Stimulated activated memory B cell treated with anti-CD40 and anti-IgM and Interleukin-4, amounts not matched to agents 10 μg/mL and 1 μg/mL and 100 μg/mL, for 72 hours (primary cell): ENCODE data around the gene TBCD.

Experiments used
- ATAC-seq: fragments of 150-1000 bp; cut with Tn5 transposase; 2 replicates; pipeline ENCODE4 v1.10.0; 2021
- H3K27ac Mint-ChIP-seq: one replicate; pipeline ENCODE4 v1.8.0; 2022; ENCODE audit warnings: mild to moderate bottlenecking, mixed read lengths
- H3K27me3 Mint-ChIP-seq: one replicate; pipeline ENCODE4 v1.8.0; 2022; ENCODE audit warnings: mixed read lengths
- H3K36me3 Mint-ChIP-seq: one replicate; pipeline ENCODE4 v1.8.0; 2022; ENCODE audit warnings: mixed read lengths
- H3K4me1 Mint-ChIP-seq: one replicate; pipeline ENCODE4 v1.8.0; 2022; ENCODE audit warnings: mixed read lengths
- H3K4me3 Mint-ChIP-seq: one replicate; pipeline ENCODE4 v1.8.0; 2022; ENCODE audit warnings: mild to moderate bottlenecking, moderate library complexity, mixed read lengths
- H3K9me3 Mint-ChIP-seq: one replicate; pipeline ENCODE4 v1.8.0; 2022; ENCODE audit warnings: mixed read lengths

Gene TBCD

GRCh38 chr17:82832881-82833475 is 81.1 kb downstream of the TBCD start:
- Mint-ChIP-seq H3K4me1 (peaks cover 9% of the 10 kb centered on the region), H3K27me3 (no peaks in the 10 kb centered on the region), H3K27ac (no peak overlapping the region), H3K9me3 (no peaks in the 10 kb centered on the region), H3K36me3 (peaks cover 39% of the 10 kb centered on the region), H3K4me3 (no peak overlapping the region)
- ATAC-seq: no peak

GRCh38 chr17:82835122-82835521 is 83.3 kb downstream of the TBCD start:
- no peaks in the 10 kb centered on the region for H3K9me3 Mint-ChIP-seq
- H3K27ac Mint-ChIP-seq: no peak overlapping the region

DNA sequence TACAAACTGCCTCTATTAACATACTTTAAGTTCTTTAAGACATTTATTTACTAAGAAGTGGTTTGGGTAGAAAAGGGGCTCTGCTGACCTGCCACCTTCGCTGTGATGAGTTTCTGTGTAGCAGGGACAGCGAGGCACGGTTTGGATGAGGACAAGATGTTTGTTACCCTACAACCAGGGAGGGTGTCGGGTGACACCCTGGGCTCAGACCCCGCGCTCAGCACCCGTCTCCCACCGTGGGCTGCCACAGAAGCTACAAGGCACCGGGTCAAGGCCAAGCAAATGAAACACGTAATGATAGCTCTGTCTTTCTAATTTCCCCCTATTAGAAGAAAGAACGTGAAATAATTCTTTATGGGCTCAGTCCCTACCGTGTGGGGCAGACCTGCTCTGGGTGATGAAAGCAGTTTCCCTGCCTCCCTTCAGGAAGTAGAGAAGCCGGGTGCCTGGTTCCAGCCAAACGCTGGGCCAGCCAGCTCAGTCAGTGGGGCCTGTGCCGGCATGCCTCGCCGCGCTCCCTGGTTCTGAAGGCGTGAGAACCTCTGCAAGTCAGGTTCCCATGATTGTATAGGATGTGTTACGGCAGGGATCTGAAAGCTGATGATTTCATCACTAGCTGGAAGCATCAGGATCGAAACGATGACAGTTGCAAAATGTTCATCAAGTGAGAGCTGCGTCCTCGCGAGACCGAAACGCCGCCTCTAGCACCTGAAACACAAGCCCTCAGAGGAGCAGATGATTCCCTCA is 84.1 kb downstream of the TBCD start:
- Mint-ChIP-seq H3K27ac (no peak overlapping the region), H3K9me3 (no peaks in the 10 kb centered on the region)

More at GRCh38 chr17:82835122-82835521, 83.3 kb downstream of the TBCD start:
- H3K4me1 Mint-ChIP-seq: no peaks in the 10 kb centered on the region
- no peaks in the 10 kb centered on the region for H3K27me3 Mint-ChIP-seq
- ATAC-seq: no peak
- no peak overlapping the region for H3K4me3 Mint-ChIP-seq
- H3K36me3 Mint-ChIP-seq: peaks cover 25% of the 10 kb centered on the region

DNA sequence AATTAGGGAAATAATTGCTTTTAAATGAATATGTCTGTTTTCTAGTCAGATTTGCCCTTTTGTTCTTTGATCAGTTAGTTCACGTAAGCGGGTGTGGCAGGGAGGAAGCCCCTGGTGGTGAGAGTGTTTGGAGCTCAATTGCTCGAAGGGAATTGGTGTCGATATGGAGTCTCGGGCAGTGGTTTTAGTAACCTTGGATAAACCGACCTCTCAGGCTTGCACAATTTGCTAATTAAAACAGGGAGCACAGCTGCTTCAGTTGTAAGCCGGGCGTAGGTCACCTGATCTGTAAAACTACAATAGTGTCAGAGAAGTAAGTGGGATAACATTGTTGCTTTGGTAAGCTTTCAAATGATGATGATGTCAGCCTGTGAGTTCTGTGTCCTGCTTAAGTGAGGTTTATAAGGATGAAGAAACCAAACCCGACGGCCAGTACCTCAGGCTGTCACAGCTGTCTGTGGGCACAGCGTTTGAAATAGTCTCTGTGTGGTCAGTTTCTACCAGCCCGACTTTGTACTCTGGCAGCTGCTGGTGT is 85.0 kb downstream of the TBCD start:
- H3K4me1 Mint-ChIP-seq: no peaks in the 10 kb centered on the region
- no peaks in the 10 kb centered on the region for H3K9me3 Mint-ChIP-seq
- no peaks in the 10 kb centered on the region for H3K27me3 Mint-ChIP-seq
- no peak overlapping the region for H3K4me3 Mint-ChIP-seq
- no peak overlapping the region for H3K27ac Mint-ChIP-seq
- ATAC-seq: no peak
- H3K36me3 Mint-ChIP-seq: peaks cover 15% of the 10 kb centered on the region

More for the DNA sequence above, 84.1 kb downstream of the TBCD start:
- no peak overlapping the region for H3K4me3 Mint-ChIP-seq
- H3K4me1 Mint-ChIP-seq: no peaks in the 10 kb centered on the region
- H3K36me3 Mint-ChIP-seq: peaks cover 24% of the 10 kb centered on the region
- H3K27me3 Mint-ChIP-seq: no peaks in the 10 kb centered on the region
- ATAC-seq: no peak

DNA sequence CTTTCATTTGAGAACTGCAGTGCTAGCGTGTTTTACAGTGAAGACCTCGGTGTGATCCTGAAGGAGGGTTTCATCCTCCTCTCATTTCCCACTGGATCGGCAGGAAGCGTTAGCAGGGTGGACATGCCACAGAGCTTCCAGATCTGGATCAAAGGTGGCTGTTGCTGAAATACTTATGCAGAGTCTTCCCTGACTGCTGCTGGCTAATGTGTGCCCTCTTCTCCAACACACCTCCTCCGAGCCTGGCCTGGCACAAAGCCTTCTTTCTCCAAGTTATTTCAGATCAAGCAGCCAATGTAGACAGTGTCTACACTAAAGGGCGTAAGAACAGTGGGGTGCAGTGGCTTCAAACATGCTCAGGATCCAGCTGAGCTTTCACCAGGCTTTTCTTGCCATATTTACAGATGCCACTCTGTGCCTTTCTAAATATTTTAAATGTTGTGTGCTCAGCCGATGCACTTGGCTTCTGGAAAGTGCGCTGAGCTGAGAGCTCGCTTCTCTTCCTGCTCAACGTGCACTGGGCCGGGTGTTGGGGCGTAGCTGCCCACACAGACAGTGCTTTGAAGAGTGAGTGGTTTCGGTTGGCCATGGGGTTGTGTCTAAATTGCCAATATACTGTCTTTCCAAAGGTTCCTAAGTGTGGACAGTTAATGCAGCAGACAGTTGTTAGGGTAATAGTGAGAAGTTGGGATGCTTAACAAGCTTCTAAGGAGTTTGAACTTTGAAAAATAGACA is 85.9 kb downstream of the TBCD start:
- peak overlapping the region; percentile 1 for H3K27ac Mint-ChIP-seq
- H3K4me1 Mint-ChIP-seq: no peaks in the 10 kb centered on the region
- peaks cover 13% of the 10 kb centered on the region for H3K36me3 Mint-ChIP-seq
- no peak overlapping the region for H3K4me3 Mint-ChIP-seq
- no peak for ATAC-seq
- H3K9me3 Mint-ChIP-seq: no peaks in the 10 kb centered on the region
- no peaks in the 10 kb centered on the region for H3K27me3 Mint-ChIP-seq

DNA sequence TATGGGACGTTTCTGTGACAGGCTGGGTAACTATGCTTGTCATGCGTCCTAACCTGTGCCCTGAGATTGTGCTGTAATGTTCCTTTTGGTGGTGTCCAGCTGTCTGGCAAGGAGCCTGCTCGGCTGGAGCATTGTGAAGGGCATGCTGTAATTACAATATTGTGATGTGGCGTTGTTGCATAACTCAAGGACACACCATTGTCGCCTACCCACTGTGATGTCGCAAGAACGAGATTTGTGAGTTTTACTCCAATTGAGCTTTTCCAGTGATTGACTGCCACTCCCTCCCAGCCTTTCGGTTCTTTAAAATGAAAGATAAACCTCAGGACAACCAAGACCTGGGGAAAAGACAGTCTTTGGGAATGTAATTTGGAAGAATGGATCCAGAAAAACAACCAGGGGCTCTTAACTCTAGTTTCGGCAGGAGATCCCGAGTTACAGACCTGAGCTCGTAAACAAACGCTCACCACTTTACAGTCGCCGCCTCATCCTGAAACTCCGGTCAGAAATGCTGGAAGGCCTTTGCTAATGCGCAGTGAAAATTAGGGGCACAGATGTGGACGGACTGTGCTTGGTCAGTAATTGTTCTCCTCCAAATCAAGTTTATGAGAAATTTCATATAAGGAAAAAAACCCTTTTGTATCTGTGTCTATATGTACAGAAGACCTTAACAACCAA is 86.7 kb downstream of the TBCD start:
- Mint-ChIP-seq H3K27me3 (no peaks in the 10 kb centered on the region), H3K36me3 (peaks cover 6% of the 10 kb centered on the region), H3K4me1 (no peaks in the 10 kb centered on the region), H3K27ac (no peak overlapping the region), H3K9me3 (no peaks in the 10 kb centered on the region), H3K4me3 (no peak overlapping the region)
- no peak for ATAC-seq

- Mint-ChIP-seq H3K4me3 (no peak within 1 kb of the TSS), H3K36me3 (peaks cover 6% of the 10 kb centered on the region), H3K27ac (no peak within 1 kb of the TSS), H3K9me3 (no peaks in the 10 kb centered on the region), H3K4me1 (no peaks in the 10 kb centered on the region), H3K27me3 (no peaks in the 10 kb centered on the region)
- no peak for ATAC-seq
These were observed 87.9 kb downstream of the TBCD start, which contains the start of gene ZNF750 for GRCh38 chr17:82839617-82840292. Gene ZNF750, minus strand, starts transcription at chr17:82840022. Its CDS starts 7,568 bp downstream, at chr17:82832454.

- no peak overlapping the region for H3K4me3 Mint-ChIP-seq
- H3K27ac Mint-ChIP-seq: no peak overlapping the region
- H3K4me1 Mint-ChIP-seq: no peaks in the 10 kb centered on the region
- peaks cover 9% of the 10 kb centered on the region for H3K36me3 Mint-ChIP-seq
- ATAC-seq: no peak
- H3K9me3 Mint-ChIP-seq: no peaks in the 10 kb centered on the region
- H3K27me3 Mint-ChIP-seq: no peaks in the 10 kb centered on the region
These were observed 88.6 kb downstream of the TBCD start for GRCh38 chr17:82840431-82840831.

DNA sequence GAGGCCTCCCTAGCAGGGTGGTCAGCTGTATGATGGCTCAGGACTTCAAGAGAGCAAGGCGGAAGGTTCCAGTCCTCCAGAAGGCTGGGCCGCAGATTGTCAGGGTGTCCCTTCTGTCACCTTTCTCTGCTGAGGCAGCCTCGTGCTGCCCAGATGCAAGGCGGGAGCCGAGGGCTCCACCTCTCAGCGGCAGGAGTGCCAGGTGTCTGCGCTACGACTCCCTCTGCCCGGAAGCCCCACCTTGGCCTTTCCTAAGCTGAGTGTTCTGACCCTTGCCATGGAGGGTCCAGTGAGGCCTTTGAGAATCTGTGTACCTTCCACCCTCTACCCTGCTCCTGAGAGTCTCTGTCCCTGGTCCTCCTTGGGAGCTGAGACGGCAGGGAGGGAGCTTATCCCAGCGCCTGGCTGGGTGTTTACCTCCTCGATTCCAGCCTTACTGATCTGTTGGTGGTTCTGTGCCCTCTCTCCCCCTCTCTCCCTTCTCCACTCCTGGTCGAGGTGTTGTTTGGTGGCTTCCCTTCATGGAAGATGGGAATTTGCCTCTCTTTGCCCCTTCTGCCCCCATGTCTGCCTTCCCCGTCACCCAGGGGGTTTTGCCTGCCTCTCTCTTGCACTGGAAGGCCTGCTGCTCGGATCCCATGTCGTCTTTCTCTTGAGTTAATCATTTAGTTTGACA is 90.2 kb downstream of the TBCD start:
- no peak overlapping the region for H3K27ac Mint-ChIP-seq
- no peaks in the 10 kb centered on the region for H3K27me3 Mint-ChIP-seq
- no peaks in the 10 kb centered on the region for H3K4me1 Mint-ChIP-seq
- peaks cover 19% of the 10 kb centered on the region for H3K36me3 Mint-ChIP-seq
- no peaks in the 10 kb centered on the region for H3K9me3 Mint-ChIP-seq
- H3K4me3 Mint-ChIP-seq: no peak overlapping the region
- peak; percentile 5 for ATAC-seq

DNA sequence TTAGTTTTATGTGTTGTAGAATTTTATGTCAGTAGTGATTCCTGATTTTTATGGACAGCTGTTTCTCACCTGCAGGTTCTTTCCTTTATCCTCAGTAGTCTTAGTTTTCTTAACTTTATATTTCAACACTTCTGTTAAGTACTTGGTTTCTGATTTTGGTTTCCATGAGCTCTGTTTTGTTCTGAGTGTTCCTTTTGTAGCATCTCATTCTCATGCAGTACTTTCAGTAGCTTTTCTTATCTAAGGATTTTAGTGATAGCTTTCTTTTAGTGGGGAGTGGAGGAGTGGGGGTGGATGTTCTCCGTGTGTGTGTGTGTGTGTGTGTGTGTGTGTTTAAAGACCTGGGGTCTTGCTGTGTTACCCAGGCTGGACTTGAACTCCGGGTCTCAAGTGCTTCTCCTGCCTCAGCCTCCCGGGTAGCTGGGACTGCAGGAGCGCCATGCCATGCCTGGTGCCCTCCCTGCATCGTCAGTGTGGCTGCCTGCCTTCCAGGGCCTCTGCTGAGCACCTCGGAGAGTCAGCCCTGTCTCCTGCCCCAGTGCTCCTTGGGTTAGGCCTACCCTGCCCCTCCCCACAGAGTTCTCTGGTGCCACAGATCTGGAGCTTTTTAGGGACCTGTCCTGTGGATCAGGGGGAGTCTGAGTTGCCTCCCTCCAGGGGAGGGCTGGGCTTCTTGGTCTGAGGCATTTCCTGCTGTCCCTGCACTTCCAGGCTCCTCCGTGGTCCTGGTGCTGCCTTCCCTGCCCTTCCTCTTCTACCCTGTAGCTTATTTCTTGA is 92.2 kb downstream of the TBCD start:
- H3K27me3 Mint-ChIP-seq: no peaks in the 10 kb centered on the region
- no peak for ATAC-seq

DNA sequence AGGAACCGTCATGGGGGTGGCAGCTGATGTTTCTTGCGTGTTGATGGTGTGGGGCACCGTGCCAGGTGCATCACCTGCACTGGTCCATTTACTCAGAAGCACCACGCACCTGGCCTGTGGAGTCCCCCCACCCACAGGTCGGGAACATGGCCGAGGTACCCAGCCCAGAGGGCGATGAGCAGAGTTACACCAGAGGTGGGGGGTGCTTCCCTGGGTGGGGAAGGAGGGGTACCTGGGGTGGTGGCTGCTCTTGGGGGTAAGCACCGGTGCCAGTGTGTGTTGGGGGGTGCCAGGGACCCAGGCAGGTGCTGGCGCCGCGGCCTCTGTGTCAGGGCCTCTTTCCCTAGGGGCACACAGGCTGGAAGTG is 92.9 kb downstream of the TBCD start:
- Mint-ChIP-seq H3K27me3 (no peaks in the 10 kb centered on the region), H3K4me1 (peaks cover 9% of the 10 kb centered on the region), H3K36me3 (peaks cover 27% of the 10 kb centered on the region), H3K4me3 (no peak overlapping the region), H3K9me3 (no peaks in the 10 kb centered on the region), H3K27ac (no peak overlapping the region)
- peak; percentile 46 for ATAC-seq

More for the DNA sequence above, 92.2 kb downstream of the TBCD start:
- Mint-ChIP-seq H3K36me3 (peaks cover 22% of the 10 kb centered on the region), H3K4me1 (peaks cover 3% of the 10 kb centered on the region), H3K9me3 (no peaks in the 10 kb centered on the region), H3K27ac (peak overlapping the region; percentile 39), H3K4me3 (no peak overlapping the region)

- peaks cover 9% of the 10 kb centered on the region for H3K4me1 Mint-ChIP-seq
- no peak overlapping the region for H3K27ac Mint-ChIP-seq
These were observed 93.4 kb downstream of the TBCD start for GRCh38 chr17:82845163-82845807.

GRCh38 chr17:82846061-82846691 is 94.3 kb downstream of the TBCD start:
- no peak for ATAC-seq
- Mint-ChIP-seq H3K27me3 (no peaks in the 10 kb centered on the region), H3K9me3 (no peaks in the 10 kb centered on the region), H3K36me3 (peaks cover 27% of the 10 kb centered on the region), H3K27ac (no peak overlapping the region), H3K4me1 (peaks cover 15% of the 10 kb centered on the region), H3K4me3 (no peak overlapping the region)

More at GRCh38 chr17:82845163-82845807, 93.4 kb downstream of the TBCD start:
- peaks cover 27% of the 10 kb centered on the region for H3K36me3 Mint-ChIP-seq
- H3K9me3 Mint-ChIP-seq: no peaks in the 10 kb centered on the region
- no peak overlapping the region for H3K4me3 Mint-ChIP-seq
- no peak for ATAC-seq
- no peaks in the 10 kb centered on the region for H3K27me3 Mint-ChIP-seq
